ENCODE measurements around the gene BMPR1A.
"Not testable (repeated sequence)": the region's sequence is repeated elsewhere in the genome, so short reads cannot be mapped to it uniquely, and the experiment has no call there.

BMPR1A gene

GRCh38 chr10:86730227-86730626, 26.2 kb upstream of the BMPR1A start:
- DNase-seq = peak in 5 of 14 donors; percentile 11 to 37 (median 29)

GRCh38 chr10:86732771-86733170, 23.6 kb upstream of the BMPR1A start:
- DNase-seq = peak in 1 of 14 donors; percentile 12

GRCh38 chr10:86733260-86733671, 23.2 kb upstream of the BMPR1A start:
- no peak for DNase-seq

- no peak for DNase-seq
Observed at GRCh38 chr10:86734207-86734988, 22.0 kb upstream of the BMPR1A start.

GRCh38 chr10:86735278-86735677, 21.1 kb upstream of the BMPR1A start:
- not testable (repeated sequence) for DNase-seq

GRCh38 chr10:86742230-86742629, 14.2 kb upstream of the BMPR1A start:
- DNase-seq = no peak

- DNase-seq = no peak
Observed at GRCh38 chr10:86744067-86744725, 12.2 kb upstream of the BMPR1A start.

- no peak for DNase-seq
Observed at GRCh38 chr10:86747796-86748581, 8.4 kb upstream of the BMPR1A start.

GRCh38 chr10:86749854-86750253, 6.6 kb upstream of the BMPR1A start:
- DNase-seq = no peak

GRCh38 chr10:86751477-86751876, 4.9 kb upstream of the BMPR1A start:
- DNase-seq = no peak

GRCh38 chr10:86752311-86752710, 4.1 kb upstream of the BMPR1A start:
- DNase-seq = no peak

- DNase-seq = no peak
Observed at GRCh38 chr10:86753051-86753450, 3.4 kb upstream of the BMPR1A start.

- DNase-seq = no peak
Observed at GRCh38 chr10:86753638-86754434, 2.6 kb upstream of the BMPR1A start.

- DNase-seq = no peak
Observed at GRCh38 chr10:86755454-86755739, 1.0 kb upstream of the BMPR1A start.

GRCh38 chr10:86755740-86756510, 494 bp upstream of the BMPR1A start:
- DNase-seq = peak; percentile 20 to 98 (median 86)

GRCh38 chr10:86757113-86757972, 924 bp downstream of the BMPR1A start:
- peak in 8 of 14 donors; percentile 16 to 73 (median 52) for DNase-seq

GRCh38 chr10:86758189-86759072, 2.0 kb downstream of the BMPR1A start:
- DNase-seq = no peak

GRCh38 chr10:86759073-86759672, 2.8 kb downstream of the BMPR1A start:
- no peak for DNase-seq

GRCh38 chr10:86763404-86763803, 7.0 kb downstream of the BMPR1A start:
- no peak for DNase-seq

Data from C1 segment of cervical spinal cord (tissue), 14 donors.